GM19438 (cell line): ENCODE results near the gene NKTR.
A peak's percentile ranks its signal among the peaks of the same experiment; 100 is the strongest.

Source experiments
- ATAC-seq: cut with Tn5 transposase; IDR thresholded peaks from one replicate; pipeline ENCODE4 v1.9.1; 2021; ENCODE audit warnings: low read depth; ENCODE audit not compliant: unreplicated experiment

Gene NKTR

GRCh38 chr3:42647821-42648459 lies 47.5 kb downstream of the NKTR start:
- no peak for ATAC-seq

GRCh38 chr3:42649006-42649405 lies 48.5 kb downstream of the NKTR start:
- ATAC-seq = no peak

DNA sequence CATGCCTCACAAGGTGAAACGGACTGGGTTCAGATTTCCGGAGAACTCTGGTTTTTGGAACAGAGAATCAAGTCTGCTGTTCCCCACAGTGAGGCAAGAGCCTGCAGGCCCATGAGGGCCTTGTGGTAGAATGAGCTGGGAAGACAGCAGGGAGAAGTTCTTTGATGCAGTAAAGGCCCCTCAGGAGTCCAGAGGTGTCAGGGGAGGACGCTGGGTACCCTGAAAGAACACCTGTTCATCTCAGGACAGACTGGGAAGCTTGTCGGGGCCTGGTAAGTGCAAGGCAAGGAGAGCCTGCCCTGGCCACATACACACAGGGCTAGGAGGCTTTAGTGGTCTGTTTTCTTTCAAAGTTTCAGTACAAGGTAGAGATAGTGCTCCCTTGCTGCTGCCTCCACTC lies 49.3 kb downstream of the NKTR start:
- ATAC-seq = no peak

DNA sequence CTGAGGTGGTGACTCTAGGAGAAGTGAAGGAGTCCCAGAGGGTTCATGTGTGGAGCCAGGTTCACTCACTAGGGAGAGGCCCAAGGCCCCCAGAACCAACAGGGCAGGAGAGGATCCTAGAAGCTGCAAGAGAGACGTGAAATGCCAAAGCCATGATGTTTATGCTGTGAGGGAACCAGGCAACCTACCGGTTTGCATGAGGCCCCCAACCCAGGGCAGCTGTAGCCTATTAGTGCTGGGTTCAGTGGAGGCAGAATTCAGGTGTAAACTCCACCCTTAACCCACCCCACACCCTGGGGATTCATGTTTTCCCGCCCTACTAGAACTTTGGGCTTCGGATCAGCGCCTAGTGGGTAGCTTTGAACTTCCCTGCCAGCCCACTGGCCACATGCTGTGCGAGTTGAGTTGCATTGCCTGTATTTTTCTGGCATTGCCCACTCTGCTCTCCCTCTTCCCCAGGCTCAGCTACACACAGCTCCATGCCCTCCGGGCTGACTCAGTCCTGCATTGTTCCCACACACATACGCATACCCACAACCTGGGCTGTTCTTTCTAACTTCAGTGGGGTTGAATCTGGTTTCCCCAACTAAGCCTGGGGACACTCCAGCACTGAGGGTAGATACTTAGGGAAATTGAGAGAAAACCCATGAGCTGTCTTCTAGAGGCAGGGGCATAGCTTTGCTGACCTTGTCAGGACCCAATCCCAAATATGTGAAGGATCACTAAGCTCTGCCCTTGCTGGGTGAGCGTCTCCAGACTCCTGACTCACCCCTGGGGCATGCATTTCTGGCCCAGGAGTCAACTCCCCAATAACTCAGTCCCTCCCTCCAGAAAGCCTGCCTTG lies 51.0 kb downstream of the NKTR start:
- no peak for ATAC-seq

DNA sequence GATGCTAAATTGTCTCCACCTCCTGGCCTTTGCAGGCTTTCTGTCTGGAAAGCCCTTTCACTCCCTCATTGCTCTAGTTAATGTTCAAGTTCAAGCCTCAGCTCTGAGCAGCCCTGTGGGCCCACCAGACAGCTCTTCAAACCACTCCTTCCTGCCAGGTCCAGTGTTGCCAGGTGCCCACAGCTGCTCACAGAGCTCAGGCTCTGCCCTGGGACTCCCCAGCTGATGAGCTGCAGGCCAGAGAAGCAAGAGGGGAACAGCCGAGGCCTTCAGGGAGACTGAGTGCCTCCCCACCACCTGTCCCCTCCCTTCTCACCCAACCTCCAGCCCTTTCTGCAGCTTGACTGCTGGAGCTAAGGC lies 51.7 kb downstream of the NKTR start:
- peak; percentile 17 for ATAC-seq

GRCh38 chr3:42652611-42653302 lies 52.3 kb downstream of the NKTR start:
- ATAC-seq = peak; percentile 84

GRCh38 chr3:42653303-42653559 lies 52.7 kb downstream of the NKTR start:
- no peak for ATAC-seq

DNA sequence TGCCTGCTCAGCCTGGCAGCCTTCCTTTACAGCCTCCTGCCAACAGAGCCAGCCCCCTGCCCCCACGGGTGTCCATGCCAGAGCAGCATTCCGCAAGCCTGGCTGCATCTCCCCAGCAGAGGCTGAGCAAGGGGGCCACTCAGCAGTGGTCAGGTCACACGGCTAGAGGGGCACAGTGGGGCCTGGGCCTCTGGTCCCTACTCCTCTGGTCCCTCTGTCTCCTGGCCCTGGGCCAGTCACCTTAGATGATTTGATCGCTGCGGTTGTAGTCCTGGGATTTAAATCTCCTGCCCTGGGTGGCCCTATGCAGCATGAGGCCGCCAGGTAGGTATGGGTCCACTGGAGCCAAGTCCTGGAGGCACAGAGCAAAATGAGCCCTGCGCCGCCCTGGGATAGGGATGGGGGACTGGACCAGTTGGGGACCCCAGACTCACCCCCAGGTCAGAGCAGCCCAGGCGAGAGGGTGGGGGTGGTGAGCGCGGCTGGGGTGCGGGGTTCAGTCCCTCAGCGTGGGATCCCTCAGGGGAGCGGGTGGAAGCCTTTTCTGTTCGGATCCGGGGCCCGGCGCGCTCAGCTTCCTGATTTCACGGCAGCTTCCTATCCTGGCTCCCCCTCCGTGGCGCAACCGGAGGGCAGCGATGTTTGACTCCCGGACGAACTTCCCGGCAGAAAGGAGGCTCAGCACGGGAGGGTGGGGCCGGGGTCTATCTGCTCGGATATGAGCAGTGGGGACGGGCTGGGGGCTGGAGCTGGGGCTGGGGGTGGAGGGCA lies 53.3 kb downstream of the NKTR start, which contains the start of gene ZBTB47:
TSS of gene ZBTB47 (plus strand) at position 138 of the 771 bp plus-strand sequence. CDS start 4,659 bp downstream, outside the sequence.
- no peak for ATAC-seq

DNA sequence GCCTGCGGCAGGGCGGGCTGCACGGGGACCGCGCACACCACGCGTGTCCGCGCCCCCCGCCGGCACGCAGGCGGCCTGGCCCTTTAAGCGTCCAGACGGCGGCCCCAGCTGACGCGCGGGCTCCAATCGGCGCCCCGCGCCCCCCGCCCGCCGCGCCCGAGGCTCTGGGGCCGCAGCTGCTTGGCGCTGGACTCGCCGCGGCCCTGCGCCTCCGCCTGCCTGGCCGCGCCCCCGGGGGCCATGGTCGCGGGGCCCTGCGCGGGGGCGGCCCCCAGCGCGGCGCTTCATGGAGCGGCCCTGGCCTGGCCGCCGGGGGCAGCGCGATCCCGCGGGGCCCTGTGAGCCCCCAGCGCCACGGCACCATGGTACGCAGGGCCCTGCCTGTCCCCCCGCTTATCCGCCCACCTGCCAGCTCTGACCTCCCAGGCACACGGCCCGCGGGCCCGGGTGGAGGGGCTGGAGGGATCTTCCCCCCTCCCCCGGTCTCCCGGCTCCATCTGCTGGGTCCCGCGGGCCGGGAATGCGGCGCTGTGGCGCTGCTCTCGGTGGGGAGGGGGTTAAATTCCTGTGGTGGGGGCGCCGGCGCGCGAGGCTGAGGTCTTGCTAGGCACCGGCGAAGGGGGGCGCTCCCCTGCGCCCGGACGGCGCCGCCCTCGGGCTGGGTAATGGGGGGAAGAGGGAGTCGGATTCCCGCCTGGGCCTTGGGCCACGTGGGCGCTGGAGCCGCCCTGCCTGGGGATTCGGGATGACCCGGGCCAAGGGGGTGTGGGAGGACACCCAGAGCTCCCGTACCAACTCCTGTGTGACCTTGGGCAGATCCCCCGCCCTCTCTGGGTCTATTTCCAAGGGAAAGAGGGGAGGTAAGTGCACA lies 54.1 kb downstream of the NKTR start:
- ATAC-seq = no peak

DNA sequence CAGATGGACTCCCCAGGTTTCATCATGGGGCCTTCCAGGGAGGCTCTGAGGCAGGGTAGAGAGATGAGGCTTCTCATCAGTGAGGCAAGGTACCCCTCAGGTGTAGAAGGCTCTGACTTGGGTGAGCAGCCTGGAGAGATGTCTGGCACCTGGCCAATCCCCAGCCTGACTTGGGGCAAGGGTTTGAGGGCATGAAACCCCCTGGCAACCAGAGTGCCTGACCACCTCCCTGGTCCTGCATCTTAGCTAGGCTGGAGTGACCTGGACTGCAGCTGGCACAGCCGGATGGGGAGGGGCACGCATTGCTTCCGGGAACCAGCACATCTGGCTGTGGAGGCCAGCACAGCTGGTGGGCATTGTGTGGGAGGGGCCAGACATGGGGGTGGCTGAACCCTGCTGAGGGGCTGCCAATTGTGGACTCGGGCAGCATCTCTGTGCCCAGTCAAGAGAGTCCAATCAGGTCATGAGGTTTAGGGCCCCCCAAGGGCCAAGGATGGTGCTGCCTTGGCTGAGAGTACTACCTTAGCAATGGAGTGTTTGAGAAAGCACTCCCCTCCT lies 54.9 kb downstream of the NKTR start:
- ATAC-seq = no peak

- no peak for ATAC-seq
Observed at GRCh38 chr3:42655980-42656679, 55.6 kb downstream of the NKTR start.

DNA sequence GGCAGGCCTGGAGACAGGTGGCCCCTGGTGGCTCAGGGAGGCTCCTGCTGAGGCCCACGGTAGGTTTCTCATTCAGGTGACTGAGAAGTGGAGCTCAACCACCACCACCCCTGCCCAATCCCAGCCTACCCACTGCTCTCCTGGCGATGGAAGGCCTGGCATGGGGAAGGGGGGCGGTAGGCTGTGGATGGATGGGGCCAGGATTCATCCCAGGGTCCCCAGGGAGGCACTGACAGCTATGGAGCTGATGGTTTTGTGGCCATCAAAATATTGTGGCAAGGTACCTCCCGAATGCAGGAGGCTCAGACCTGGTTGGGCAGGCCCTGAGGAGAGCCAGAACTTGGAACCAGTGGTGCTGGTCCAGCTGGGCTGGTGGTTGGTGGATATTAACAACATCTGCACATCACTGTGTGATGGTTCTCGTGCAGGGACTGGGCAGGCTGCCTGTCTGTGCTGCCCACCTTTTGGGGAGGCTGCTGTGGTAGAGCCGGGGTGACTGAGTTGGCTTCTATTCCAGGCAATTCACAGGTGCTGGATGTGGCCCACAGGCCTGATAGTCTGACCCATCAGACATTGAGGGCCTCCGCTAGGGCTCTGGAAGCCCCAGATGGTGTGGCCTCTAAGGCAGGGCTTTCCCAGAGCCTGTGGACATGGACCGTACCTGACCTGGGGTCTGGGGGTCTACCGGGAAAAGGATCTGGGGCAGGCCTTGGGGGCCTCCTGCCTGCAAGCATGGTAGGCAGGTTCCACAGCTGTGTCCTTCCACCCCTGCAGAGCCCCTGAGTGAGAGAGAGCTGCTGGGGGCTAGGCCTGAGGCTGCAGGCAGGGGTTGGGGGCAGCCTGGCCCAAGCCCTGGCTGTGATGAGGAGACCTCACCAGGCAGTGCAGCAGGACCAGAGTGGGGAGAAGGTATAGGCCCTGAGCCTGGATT lies 56.5 kb downstream of the NKTR start:
- no peak for ATAC-seq

- ATAC-seq = no peak
Observed at GRCh38 chr3:42657675-42658074, 57.2 kb downstream of the NKTR start.

GRCh38 chr3:42658091-42658770 lies 57.7 kb downstream of the NKTR start:
- ATAC-seq = no peak

- ATAC-seq = no peak
Observed at GRCh38 chr3:42658771-42659390, 58.4 kb downstream of the NKTR start.

DNA sequence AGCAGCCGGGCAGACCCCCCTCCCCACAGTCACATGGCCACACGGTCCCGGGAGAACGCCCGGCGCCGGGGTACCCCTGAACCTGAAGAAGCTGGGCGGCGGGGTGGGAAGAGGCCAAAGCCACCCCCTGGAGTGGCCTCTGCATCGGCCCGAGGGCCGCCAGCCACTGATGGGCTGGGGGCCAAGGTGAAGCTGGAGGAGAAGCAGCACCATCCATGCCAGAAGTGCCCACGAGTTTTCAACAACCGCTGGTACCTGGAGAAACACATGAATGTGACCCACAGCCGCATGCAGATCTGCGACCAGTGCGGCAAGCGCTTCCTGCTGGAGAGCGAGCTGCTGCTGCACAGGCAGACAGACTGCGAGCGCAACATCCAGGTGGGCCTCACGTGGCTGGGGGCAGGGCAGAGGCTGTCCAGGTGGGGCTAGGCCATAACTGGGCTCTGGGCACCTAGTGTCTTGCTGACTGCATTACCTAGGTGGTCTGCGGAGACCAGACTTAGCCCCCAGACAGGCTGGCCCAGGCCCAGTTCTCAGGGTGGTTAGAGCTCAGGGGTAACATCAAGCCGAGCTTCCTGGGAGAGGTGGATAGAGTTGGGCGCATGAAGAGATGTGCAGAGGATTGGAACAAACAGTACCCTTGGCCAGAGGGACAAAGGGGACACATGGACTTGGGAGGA lies 59.1 kb downstream of the NKTR start:
- no peak for ATAC-seq
